Progenitor cell of endocrine pancreas (in vitro differentiated cells): Measurements from ENCODE around the gene PAQR8. TPM values are rescaled to one million over a fixed set of nuclear protein-coding genes. Genes with fewer than 3 reads are reported as not detected.

Source experiments
- DNase-seq: peaks from one replicate; pipeline ENCODE4 v3.0.0; 2021; ENCODE audit warnings: low spot score; ENCODE audit not compliant: unreplicated experiment
- H3K27ac Mint-ChIP-seq: 2 replicates; pipeline ENCODE4 v1.8.0; 2021; ENCODE audit warnings: mild to moderate bottlenecking, moderate library complexity, mixed read lengths
- H3K27me3 Mint-ChIP-seq: 2 replicates; pipeline ENCODE4 v1.8.0; 2021; ENCODE audit warnings: mixed read lengths
- H3K36me3 Mint-ChIP-seq: 2 replicates; pipeline ENCODE4 v1.8.0; 2022; ENCODE audit warnings: mixed read lengths; ENCODE audit not compliant: insufficient read depth
- H3K4me1 Mint-ChIP-seq: 2 replicates; pipeline ENCODE4 v1.8.0; 2021; ENCODE audit warnings: low read depth, mixed read lengths
- H3K4me3 Mint-ChIP-seq: 2 replicates; pipeline ENCODE4 v1.8.0; 2021; ENCODE audit warnings: low read depth, mild to moderate bottlenecking, moderate library complexity, mixed read lengths
- H3K9me3 Mint-ChIP-seq: 2 replicates; pipeline ENCODE4 v1.8.0; 2021; ENCODE audit warnings: low read depth, mixed read lengths
- CTCF ChIP-seq: fragments of 200-600 bp; sonication (generic); IDR thresholded peaks from one replicate; pipeline ENCODE4 v1.5.0; 2021; ENCODE audit warnings: antibody characterized with exemption, mild to moderate bottlenecking; ENCODE audit not compliant: unreplicated experiment
- total RNA-seq: library from RNA; stranded (reverse); gene quantifications from 2 replicates; pipeline ENCODE4 v1.2.1, GENCODE V29; 2021

The PAQR8 gene
- total RNA-seq, 1 donor from 2014 or later = 13.9 TPM

GRCh38 chr6:52409499-52409898, 47.5 kb downstream of the PAQR8 start:
- no peak for DNase-seq
- no peak overlapping the region for H3K27ac Mint-ChIP-seq
- no peaks in the 10 kb centered on the region for H3K27me3 Mint-ChIP-seq
- no peaks in the 10 kb centered on the region for H3K9me3 Mint-ChIP-seq
- no peaks in the 10 kb centered on the region for H3K36me3 Mint-ChIP-seq
- no peak for TF ChIP-seq CTCF
- peaks cover 5% of the 10 kb centered on the region for H3K4me1 Mint-ChIP-seq
- H3K4me3 Mint-ChIP-seq = no peak overlapping the region

- no peaks in the 10 kb centered on the region for H3K9me3 Mint-ChIP-seq
- H3K4me1 Mint-ChIP-seq = peaks cover 5% of the 10 kb centered on the region
- H3K27ac Mint-ChIP-seq = no peak overlapping the region
- no peak overlapping the region for H3K4me3 Mint-ChIP-seq
- DNase-seq = no peak
- TF ChIP-seq CTCF = no peak
- no peaks in the 10 kb centered on the region for H3K27me3 Mint-ChIP-seq
- no peaks in the 10 kb centered on the region for H3K36me3 Mint-ChIP-seq
Measured at GRCh38 chr6:52410979-52411378, 49.0 kb downstream of the PAQR8 start.

GRCh38 chr6:52411911-52412310, 50.0 kb downstream of the PAQR8 start:
- Mint-ChIP-seq H3K9me3 (no peaks in the 10 kb centered on the region), H3K4me3 (no peak overlapping the region), H3K4me1 (peaks cover 5% of the 10 kb centered on the region), H3K27me3 (no peaks in the 10 kb centered on the region), H3K27ac (no peak overlapping the region), H3K36me3 (no peaks in the 10 kb centered on the region)
- no peak for DNase-seq
- TF ChIP-seq CTCF = no peak

- Mint-ChIP-seq H3K4me3 (no peak overlapping the region), H3K36me3 (peaks cover 1% of the 10 kb centered on the region), H3K27me3 (no peaks in the 10 kb centered on the region), H3K9me3 (no peaks in the 10 kb centered on the region), H3K4me1 (peaks cover 15% of the 10 kb centered on the region), H3K27ac (no peak overlapping the region)
- TF ChIP-seq CTCF = no peak
- DNase-seq = no peak
Measured at GRCh38 chr6:52415333-52415732, 53.4 kb downstream of the PAQR8 start.

GRCh38 chr6:52415917-52416628, 54.1 kb downstream of the PAQR8 start:
- Mint-ChIP-seq H3K4me3 (no peak overlapping the region), H3K4me1 (peaks cover 15% of the 10 kb centered on the region), H3K27me3 (no peaks in the 10 kb centered on the region), H3K27ac (no peak overlapping the region), H3K36me3 (peaks cover 1% of the 10 kb centered on the region), H3K9me3 (no peaks in the 10 kb centered on the region)
- DNase-seq = no peak
- no peak for TF ChIP-seq CTCF
